Gastroesophageal sphincter (tissue), 4 donors: ENCODE measurements around the gene CCDC195. TPM values are rescaled to one million over a fixed set of nuclear protein-coding genes. Genes with fewer than 3 reads are reported as not detected.

Source experiments
- ATAC-seq: fragments of 150-250 bp; one replicate; pipeline ENCODE4 v1.9.1; 2016; ENCODE audit warnings: mild to moderate bottlenecking, moderate library complexity
- H3K27ac ChIP-seq, 4 donors: fragments of 200-600 bp; sonication (generic) in 3 of 4; 1 replicate in 3 of 4; 2 replicates in 1 of 4; pipeline ENCODE4 v1.5.1; 2016 to 2019
- H3K27me3 ChIP-seq: fragments of 200-600 bp; sonication (generic); one replicate; pipeline ENCODE4 v1.5.1; 2019
- H3K36me3 ChIP-seq, 2 donors: fragments of 200-600 bp; sonication (generic); one replicate each; pipeline ENCODE4 v1.5.1; 2019; ENCODE audit warnings: control low read depth in 1 of 2
- H3K4me1 ChIP-seq, 3 donors: fragments of 200-600 bp; sonication (generic); 1 replicate in 2 of 3; 2 replicates in 1 of 3; pipeline ENCODE4 v1.5.1; 2016 to 2019; ENCODE audit warnings: control low read depth in 2 of 3
- H3K4me3 ChIP-seq, 2 donors: fragments of 200-600 bp; sonication (generic); one replicate each; pipeline ENCODE4 v1.5.1; 2019; ENCODE audit warnings: mild to moderate bottlenecking in 1 of 2, moderate library complexity in 1 of 2
- H3K9me3 ChIP-seq, 3 donors: fragments of 200-600 bp; sonication (generic); one replicate each; pipeline ENCODE4 v1.5.1; 2017 to 2019; ENCODE audit warnings: control low read depth in 2 of 3
- EP300 ChIP-seq: sonication (generic); formaldehyde crosslinking; IDR thresholded peaks from one replicate; pipeline ENCODE4 v1.6.1; 2017; ENCODE audit warnings: antibody characterized with exemption, mild to moderate bottlenecking
- POLR2A ChIP-seq, 2 donors: fragments of 450-650 bp; IDR thresholded peaks; one replicate each; pipeline ENCODE4 v1.6.1; 2017; ENCODE audit warnings: antibody characterized with exemption in 2 of 2, mild to moderate bottlenecking in 2 of 2, moderate library complexity in 1 of 2
- POLR2AphosphoS5 ChIP-seq: sonication (generic); formaldehyde crosslinking; IDR thresholded peaks from one replicate; pipeline ENCODE4 v1.6.1; 2017; ENCODE audit warnings: antibody characterized with exemption
- WGBS, 2 donors: methylation state at CpG; one replicate each; pipeline ENCODE4 v1.1.5; 2018; ENCODE audit warnings: low coverage in 1 of 2; 5-methylcytosine and 5-hydroxymethylcytosine counted together
- total RNA-seq, 4 donors: library from RNA; depleted of rRNA; stranded (reverse); fragments of >200 nt; gene quantifications; one replicate each; pipeline ENCODE4 v1.1.0, GENCODE V29; 2016
- TF ChIP-seq, protein P1 (sequence below), 4 experiments: fragments of 200-600 bp in 2 of 4; fragments of 450-650 bp in 2 of 4; sonication (generic) in 1 of 4; IDR thresholded peaks; one replicate each; pipeline ENCODE4 v1.5.1; 2017 to 2019; ENCODE audit warnings: antibody characterized with exemption in 4 of 4, mild to moderate bottlenecking in 2 of 4, moderate library complexity in 2 of 4

CCDC195 gene
- total RNA-seq, 4 donors from 2014 or later: not detected

DNA sequence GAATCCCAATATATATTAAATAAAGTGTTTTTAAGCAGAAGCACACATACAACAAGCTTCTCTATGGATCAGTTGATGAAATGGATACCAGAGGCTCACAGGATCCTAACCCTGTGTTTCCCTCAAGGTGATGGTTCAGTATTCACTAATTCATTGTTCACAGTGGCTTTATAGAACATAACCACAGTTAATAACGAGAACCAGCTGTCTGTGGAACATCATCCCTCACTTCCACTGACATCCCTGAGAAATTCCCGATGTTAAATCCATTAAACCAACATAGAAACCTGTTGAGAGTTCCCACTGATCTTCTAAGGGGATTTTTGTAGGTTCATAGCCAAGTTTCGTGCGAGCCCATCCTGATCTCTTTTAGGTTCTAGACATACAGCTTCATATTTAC is 29.0 kb downstream of the CCDC195 start:
- ATAC-seq: no peak
- TF ChIP-seq, protein P1, sequence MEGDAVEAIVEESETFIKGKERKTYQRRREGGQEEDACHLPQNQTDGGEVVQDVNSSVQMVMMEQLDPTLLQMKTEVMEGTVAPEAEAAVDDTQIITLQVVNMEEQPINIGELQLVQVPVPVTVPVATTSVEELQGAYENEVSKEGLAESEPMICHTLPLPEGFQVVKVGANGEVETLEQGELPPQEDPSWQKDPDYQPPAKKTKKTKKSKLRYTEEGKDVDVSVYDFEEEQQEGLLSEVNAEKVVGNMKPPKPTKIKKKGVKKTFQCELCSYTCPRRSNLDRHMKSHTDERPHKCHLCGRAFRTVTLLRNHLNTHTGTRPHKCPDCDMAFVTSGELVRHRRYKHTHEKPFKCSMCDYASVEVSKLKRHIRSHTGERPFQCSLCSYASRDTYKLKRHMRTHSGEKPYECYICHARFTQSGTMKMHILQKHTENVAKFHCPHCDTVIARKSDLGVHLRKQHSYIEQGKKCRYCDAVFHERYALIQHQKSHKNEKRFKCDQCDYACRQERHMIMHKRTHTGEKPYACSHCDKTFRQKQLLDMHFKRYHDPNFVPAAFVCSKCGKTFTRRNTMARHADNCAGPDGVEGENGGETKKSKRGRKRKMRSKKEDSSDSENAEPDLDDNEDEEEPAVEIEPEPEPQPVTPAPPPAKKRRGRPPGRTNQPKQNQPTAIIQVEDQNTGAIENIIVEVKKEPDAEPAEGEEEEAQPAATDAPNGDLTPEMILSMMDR (IDR thresholded peaks at IDR 0.05): no peak
- TF ChIP-seq EP300 (no peak), POLR2A (IDR thresholded peaks at IDR 0.05) (no peak), POLR2AphosphoS5 (no peak)
- WGBS, 2 donors: 56 to 71% methylated on average over 4 of the region's 4 CpGs
- no peak overlapping the region for H3K4me3 ChIP-seq
- H3K36me3 ChIP-seq: no peaks in the 10 kb centered on the region
- no peaks in the 10 kb centered on the region for H3K27me3 ChIP-seq
- H3K9me3 ChIP-seq: no peaks in the 10 kb centered on the region
- no peaks in the 10 kb centered on the region for H3K4me1 ChIP-seq
- H3K27ac ChIP-seq: no peak overlapping the region

DNA sequence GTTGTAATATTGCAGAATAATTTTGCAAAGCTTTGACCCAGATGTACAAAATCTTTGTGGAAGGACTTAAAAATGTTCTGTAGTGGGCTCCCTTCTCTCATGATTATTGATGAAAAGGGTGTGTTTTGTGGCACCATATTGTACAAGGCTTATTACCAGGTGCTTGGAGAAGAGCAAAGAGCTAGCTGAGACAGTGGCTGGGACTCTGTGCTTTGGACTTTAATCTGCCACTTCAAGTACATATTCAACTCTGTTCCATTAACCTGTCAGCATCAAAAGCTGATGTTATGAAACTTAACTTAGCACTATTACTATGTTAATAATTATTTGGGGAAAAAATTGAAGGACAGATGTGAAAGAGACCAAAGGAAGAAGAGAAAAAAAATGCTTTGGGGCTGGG is 31.0 kb downstream of the CCDC195 start:
- no peak for ATAC-seq

DNA sequence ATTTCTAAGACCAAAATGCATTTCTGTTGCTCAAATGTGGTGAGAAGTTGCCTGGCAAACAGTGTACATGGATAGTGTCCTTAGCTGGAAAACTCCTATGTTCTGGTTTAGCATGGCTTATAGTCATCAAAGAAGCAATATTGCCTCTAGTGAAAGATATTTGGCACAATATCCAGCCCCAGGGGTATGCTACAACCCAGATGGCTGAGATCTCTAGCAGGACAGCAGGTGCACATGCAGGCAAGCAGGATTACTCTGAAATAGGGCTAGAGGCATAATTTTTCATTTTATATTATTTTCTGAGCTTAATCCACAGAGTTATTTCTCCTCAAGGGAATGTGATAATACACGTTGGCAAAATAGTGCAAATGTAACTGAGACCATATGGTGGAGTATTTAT is 34.0 kb downstream of the CCDC195 start:
- Histone ChIP-seq H3K27me3 (no peaks in the 10 kb centered on the region), H3K9me3 (no peaks in the 10 kb centered on the region), H3K4me1 (no peaks in the 10 kb centered on the region), H3K36me3 (no peaks in the 10 kb centered on the region), H3K27ac (no peak overlapping the region), H3K4me3 (no peak overlapping the region)
- TF ChIP-seq POLR2A (IDR thresholded peaks at IDR 0.05): no peak
- TF ChIP-seq EP300: no peak
- TF ChIP-seq, protein P1 (IDR thresholded peaks at IDR 0.05): no peak
- no peak for TF ChIP-seq POLR2AphosphoS5
- ATAC-seq: no peak
- WGBS, 2 donors: 18 to 27% methylated on average over 1 of the region's 1 CpG

More for the DNA sequence above, 31.0 kb downstream of the CCDC195 start:
- H3K4me3 ChIP-seq: no peak overlapping the region
- no peak overlapping the region for H3K27ac ChIP-seq
- H3K9me3 ChIP-seq: no peaks in the 10 kb centered on the region
- TF ChIP-seq POLR2AphosphoS5 (no peak), EP300 (no peak)
- TF ChIP-seq, protein P1 (IDR thresholded peaks at IDR 0.05): no peak
- H3K36me3 ChIP-seq: no peaks in the 10 kb centered on the region
- H3K4me1 ChIP-seq: no peaks in the 10 kb centered on the region
- H3K27me3 ChIP-seq: no peaks in the 10 kb centered on the region

DNA sequence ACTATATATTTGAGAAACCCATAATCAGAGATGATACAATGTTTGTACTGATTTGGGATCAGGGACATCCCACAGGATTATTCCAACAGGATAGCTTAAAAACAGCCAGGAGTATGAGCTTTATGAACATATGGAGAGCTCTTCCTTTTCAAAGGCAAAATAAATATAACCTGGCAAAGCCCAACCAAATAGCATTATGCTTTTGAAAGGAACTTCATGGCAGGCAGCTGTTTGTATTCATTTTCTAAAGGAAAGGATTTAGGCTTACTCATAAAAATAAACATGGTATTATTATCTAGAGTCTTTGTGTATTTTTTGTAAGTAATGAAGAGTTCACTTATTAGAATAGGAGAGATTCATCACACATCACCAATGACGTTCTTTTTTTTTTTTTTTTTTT is 44.4 kb downstream of the CCDC195 start:
- Histone ChIP-seq H3K4me1 (no peaks in the 10 kb centered on the region), H3K36me3 (no peaks in the 10 kb centered on the region), H3K9me3 (no peaks in the 10 kb centered on the region), H3K4me3 (no peak overlapping the region), H3K27ac (no peak overlapping the region), H3K27me3 (no peaks in the 10 kb centered on the region)
- TF ChIP-seq, protein P1 (IDR thresholded peaks at IDR 0.05): no peak
- TF ChIP-seq POLR2A (IDR thresholded peaks at IDR 0.05): no peak
- no peak for TF ChIP-seq EP300
- no peak for TF ChIP-seq POLR2AphosphoS5
- ATAC-seq: no peak
- WGBS, 2 donors: 7% methylated on average over 1 of the region's 1 CpG; no CpG with 5 or more reads in 1 of the 2 donors

DNA sequence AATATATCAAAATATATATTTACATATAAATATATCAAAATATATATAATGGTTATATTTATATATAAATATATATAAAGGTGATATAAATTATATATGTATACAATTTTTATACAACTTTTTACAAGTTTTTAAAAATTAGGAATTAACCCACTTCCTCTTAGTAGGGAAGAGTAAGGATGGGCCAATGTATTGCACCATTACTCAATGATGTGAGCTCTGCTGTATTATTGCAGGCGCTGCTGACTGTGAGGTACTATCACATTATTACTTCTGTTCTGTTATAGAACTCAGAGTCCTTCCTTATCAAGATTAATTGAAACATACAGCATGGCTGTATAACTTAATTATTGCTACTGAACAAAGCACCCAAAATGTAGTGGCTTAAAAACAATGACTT is 46.0 kb downstream of the CCDC195 start:
- ATAC-seq: no peak
- Histone ChIP-seq H3K27me3 (no peaks in the 10 kb centered on the region), H3K9me3 (no peaks in the 10 kb centered on the region), H3K36me3 (no peaks in the 10 kb centered on the region), H3K4me3 (no peak overlapping the region), H3K27ac (no peak overlapping the region), H3K4me1 (no peaks in the 10 kb centered on the region)
- no peak for TF ChIP-seq POLR2AphosphoS5
- 82 to 100% methylated on average over 1 of the region's 1 CpG for WGBS, 2 donors

DNA sequence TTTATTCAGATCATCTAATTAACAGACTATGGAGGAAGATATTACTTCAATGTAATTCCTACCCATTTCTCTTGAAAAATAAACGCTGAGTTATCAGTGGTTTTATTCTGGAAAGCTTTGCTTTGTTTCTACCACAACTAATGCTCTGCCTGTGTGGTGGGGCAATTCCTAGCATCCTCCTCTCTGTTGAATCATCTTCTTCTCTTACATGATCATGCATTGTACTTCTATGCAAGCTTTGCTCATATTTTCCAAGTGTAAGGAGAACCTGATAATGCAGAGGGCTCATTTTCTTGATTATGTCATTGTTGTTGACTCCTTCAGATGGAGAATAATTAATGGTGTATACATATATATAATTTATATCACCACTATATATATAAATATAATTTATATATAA is 46.7 kb downstream of the CCDC195 start:
- no peaks in the 10 kb centered on the region for H3K36me3 ChIP-seq
- H3K4me1 ChIP-seq: no peaks in the 10 kb centered on the region
- no peak for TF ChIP-seq POLR2AphosphoS5
- no peak overlapping the region for H3K27ac ChIP-seq
- WGBS, 2 donors: 92 to 95% methylated on average over 1 of the region's 1 CpG
- H3K4me3 ChIP-seq: no peak overlapping the region
- H3K27me3 ChIP-seq: no peaks in the 10 kb centered on the region
- no peak for ATAC-seq
- peaks cover 0 to 2% (median 0%) of the 10 kb centered on the region in 3 donors for H3K9me3 ChIP-seq
